ENCODE measurements around the gene FAM234B. TPM values are rescaled to one million over a fixed set of nuclear protein-coding genes. Genes with fewer than 3 reads are reported as not detected.

Gene FAM234B
- total RNA-seq, 1 experiment from 2014 or later = 5.7 TPM

DNA sequence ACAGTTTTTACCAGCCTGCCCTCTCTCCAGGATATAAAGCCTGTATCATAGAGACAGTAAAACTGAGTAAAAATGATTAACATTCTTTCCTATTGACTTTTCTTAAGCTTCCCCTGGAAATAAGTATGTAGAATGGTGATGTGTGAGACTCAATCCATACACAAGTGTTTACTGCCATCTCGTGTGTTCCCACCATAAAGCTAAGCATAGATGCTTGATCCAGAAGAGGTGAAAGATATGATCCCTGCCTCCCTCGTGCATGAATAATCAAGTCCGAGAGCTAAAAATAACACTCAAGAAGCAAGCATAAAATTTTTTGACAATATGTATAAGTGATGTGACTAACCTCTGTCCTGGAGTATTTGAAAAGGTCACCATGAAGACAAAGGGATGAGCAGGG, 76.2 kb downstream of the FAM234B start:
- H3K9me3 Mint-ChIP-seq (ENCODE audit: unreplicated experiment) = no peaks in the 10 kb centered on the region
- CTCF ChIA-PET = interaction anchor here (0.8 to 0.9 kb wide), 3 partner anchors 13 to 22 kb away, joined by 3 to 5 read pairs (median 4); no protein-coding TSS in a partner anchor
- no TSS peak for BruUV-seq (replicated peaks)
- intact Hi-C loops (cut with micrococcal nuclease) = no loop called here
- POLR2A ChIA-PET = interaction anchor here (0.7 to 0.8 kb wide), 2 partner anchors 14 to 45 kb away, joined by 3 read pairs; no protein-coding TSS in a partner anchor
- no peak overlapping the region for H3K4me3 Mint-ChIP-seq (ENCODE audit: unreplicated experiment)
- TF ChIP-seq, protein P1, sequence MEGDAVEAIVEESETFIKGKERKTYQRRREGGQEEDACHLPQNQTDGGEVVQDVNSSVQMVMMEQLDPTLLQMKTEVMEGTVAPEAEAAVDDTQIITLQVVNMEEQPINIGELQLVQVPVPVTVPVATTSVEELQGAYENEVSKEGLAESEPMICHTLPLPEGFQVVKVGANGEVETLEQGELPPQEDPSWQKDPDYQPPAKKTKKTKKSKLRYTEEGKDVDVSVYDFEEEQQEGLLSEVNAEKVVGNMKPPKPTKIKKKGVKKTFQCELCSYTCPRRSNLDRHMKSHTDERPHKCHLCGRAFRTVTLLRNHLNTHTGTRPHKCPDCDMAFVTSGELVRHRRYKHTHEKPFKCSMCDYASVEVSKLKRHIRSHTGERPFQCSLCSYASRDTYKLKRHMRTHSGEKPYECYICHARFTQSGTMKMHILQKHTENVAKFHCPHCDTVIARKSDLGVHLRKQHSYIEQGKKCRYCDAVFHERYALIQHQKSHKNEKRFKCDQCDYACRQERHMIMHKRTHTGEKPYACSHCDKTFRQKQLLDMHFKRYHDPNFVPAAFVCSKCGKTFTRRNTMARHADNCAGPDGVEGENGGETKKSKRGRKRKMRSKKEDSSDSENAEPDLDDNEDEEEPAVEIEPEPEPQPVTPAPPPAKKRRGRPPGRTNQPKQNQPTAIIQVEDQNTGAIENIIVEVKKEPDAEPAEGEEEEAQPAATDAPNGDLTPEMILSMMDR (IDR thresholded peaks at IDR 0.05; ENCODE audit: unreplicated experiment) = no peak
- H3K4me1 Mint-ChIP-seq (ENCODE audit: insufficient read depth, unreplicated experiment) = peaks cover 7% of the 10 kb centered on the region
- no peak for DNase-seq (ENCODE audit: unreplicated experiment)
- H3K27me3 Mint-ChIP-seq (ENCODE audit: insufficient read depth, unreplicated experiment) = no peaks in the 10 kb centered on the region
- no peak overlapping the region for H3K27ac Mint-ChIP-seq (ENCODE audit: low read depth, unreplicated experiment)
- H3K36me3 Mint-ChIP-seq (ENCODE audit: insufficient read depth, unreplicated experiment) = no peaks in the 10 kb centered on the region

DNA sequence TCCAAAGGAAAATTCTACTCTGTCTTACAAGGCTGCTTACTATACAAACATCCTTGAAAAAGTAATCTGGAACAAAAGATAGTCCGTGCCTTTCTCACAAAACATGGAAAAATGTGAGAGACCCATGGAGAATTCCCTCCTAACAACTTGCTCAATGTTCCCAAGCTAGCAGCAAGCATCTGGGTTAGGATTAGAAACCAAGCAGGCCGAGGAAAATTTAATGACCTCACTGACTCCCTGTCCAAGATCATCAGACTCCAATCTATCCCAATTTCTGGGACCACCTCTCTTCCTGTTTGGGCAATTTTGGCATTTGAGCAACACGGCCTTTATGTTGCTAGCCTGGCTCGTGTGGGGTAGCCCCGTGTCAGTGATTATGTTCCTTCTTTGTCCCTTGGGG, 77.4 kb downstream of the FAM234B start:
- CTCF ChIA-PET = interaction anchor here (1.0 kb wide), 1 partner anchor 15 kb away, joined by 4 read pairs; no protein-coding TSS in a partner anchor
- Mint-ChIP-seq H3K4me3 (ENCODE audit: unreplicated experiment) (no peak overlapping the region), H3K4me1 (ENCODE audit: insufficient read depth, unreplicated experiment) (peaks cover 12% of the 10 kb centered on the region), H3K36me3 (ENCODE audit: insufficient read depth, unreplicated experiment) (no peaks in the 10 kb centered on the region), H3K9me3 (ENCODE audit: unreplicated experiment) (no peaks in the 10 kb centered on the region), H3K27me3 (ENCODE audit: insufficient read depth, unreplicated experiment) (no peaks in the 10 kb centered on the region), H3K27ac (ENCODE audit: low read depth, unreplicated experiment) (no peak overlapping the region)
- no TSS peak for BruUV-seq (replicated peaks)
- TF ChIP-seq, protein P1 (IDR thresholded peaks at IDR 0.05; ENCODE audit: unreplicated experiment) = no peak
- POLR2A ChIA-PET = no interaction called here
- intact Hi-C loops (cut with micrococcal nuclease) = no loop called here
- DNase-seq (ENCODE audit: unreplicated experiment) = no peak

DNA sequence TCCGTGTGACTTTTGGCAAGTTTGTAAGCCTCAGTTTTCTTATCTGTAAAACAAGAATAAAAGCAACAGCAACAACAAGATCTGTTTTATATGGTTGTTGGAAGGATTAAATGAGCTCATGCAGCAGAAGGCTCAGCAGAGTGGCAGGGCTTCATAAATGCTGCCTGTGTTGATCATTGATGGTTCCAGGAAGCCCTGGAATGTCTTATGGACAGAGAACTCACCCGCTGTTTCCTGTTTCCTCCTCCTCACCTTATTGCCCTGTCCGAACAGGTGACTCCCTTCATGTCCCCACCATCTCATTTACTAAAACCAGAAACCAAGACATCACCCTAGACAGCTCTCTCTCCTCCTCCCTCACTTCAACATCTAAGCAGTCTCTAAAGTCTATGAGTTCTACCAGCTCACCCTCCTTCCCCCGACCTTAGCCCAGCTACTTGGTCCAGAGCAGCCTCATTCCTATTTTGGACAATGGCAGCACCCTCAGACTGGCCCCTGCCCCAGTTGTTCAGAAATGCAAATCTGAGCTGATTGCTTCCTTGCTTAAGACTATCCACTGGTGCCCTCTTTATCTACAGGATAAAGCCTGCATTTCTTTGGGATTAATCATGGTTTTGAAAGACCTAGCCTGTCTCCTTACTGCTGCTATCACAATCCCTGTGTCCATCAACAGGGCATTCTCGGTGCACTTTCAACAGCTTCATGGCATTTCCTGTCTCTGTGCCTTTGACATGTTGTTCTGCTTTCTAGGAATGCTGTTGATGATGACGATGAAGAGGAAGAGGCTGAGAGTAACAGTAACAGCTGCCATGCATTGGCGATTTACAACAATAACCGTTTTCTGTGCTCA, 80.7 kb downstream of the FAM234B start:
- peak; percentile 56 for DNase-seq (ENCODE audit: unreplicated experiment)
- TF ChIP-seq, protein P1 (IDR thresholded peaks at IDR 0.05; ENCODE audit: unreplicated experiment) = no peak
- Mint-ChIP-seq H3K9me3 (ENCODE audit: unreplicated experiment) (no peaks in the 10 kb centered on the region), H3K27me3 (ENCODE audit: insufficient read depth, unreplicated experiment) (no peaks in the 10 kb centered on the region), H3K36me3 (ENCODE audit: insufficient read depth, unreplicated experiment) (no peaks in the 10 kb centered on the region), H3K4me3 (ENCODE audit: unreplicated experiment) (no peak overlapping the region), H3K27ac (ENCODE audit: low read depth, unreplicated experiment) (no peak overlapping the region), H3K4me1 (ENCODE audit: insufficient read depth, unreplicated experiment) (peaks cover 12% of the 10 kb centered on the region)
- ChIA-PET POLR2A (interaction anchor here (0.9 to 1.1 kb wide), 4 partner anchors 10 to 23 kb away, joined by 3 to 8 read pairs (median 4); no protein-coding TSS in a partner anchor), CTCF (interaction anchor here (0.6 to 1.6 kb wide), 6 partner anchors 9 to 1538 kb away, joined by 3 to 8 read pairs (median 4); no protein-coding TSS in a partner anchor)
- intact Hi-C loops (cut with micrococcal nuclease) = no loop called here
- BruUV-seq (replicated peaks) = no TSS peak

DNA sequence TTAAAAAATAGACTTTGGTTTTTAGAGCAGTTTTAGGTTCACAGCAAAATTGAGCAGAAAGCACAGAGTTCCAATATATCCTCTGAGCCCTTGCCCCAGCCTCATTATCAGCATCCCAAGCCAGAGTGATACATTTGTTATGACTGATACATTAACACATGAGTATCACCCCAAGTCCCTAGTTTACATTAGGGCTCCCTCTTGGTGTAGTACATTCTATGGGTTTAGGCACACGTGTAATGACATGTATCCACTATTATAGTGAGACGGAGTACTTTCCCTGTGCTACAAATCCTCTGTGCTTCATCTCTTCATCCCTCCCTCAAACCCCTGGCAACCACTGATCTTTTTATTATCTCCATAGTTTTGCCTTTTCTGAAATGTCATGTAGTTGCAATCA, 81.8 kb downstream of the FAM234B start:
- POLR2A ChIA-PET = interaction anchor here (1.4 to 1.8 kb wide), 2 partner anchors 9 to 10 kb away, joined by 4 to 5 read pairs; no protein-coding TSS in a partner anchor
- Mint-ChIP-seq H3K27ac (ENCODE audit: low read depth, unreplicated experiment) (no peak overlapping the region), H3K9me3 (ENCODE audit: unreplicated experiment) (no peaks in the 10 kb centered on the region), H3K36me3 (ENCODE audit: insufficient read depth, unreplicated experiment) (no peaks in the 10 kb centered on the region), H3K4me3 (ENCODE audit: unreplicated experiment) (no peak overlapping the region), H3K4me1 (ENCODE audit: insufficient read depth, unreplicated experiment) (peaks cover 17% of the 10 kb centered on the region), H3K27me3 (ENCODE audit: insufficient read depth, unreplicated experiment) (no peaks in the 10 kb centered on the region)
- intact Hi-C loops (cut with micrococcal nuclease) = no loop called here
- CTCF ChIA-PET = interaction anchor here (1.0 kb wide), 1 partner anchor 9 kb away, joined by 4 read pairs; no protein-coding TSS in a partner anchor
- TF ChIP-seq, protein P1 (IDR thresholded peaks at IDR 0.05; ENCODE audit: unreplicated experiment) = no peak
- no peak for DNase-seq (ENCODE audit: unreplicated experiment)
- no TSS peak for BruUV-seq (replicated peaks)
